ENCODE results near the gene CDHR3.

CDHR3 gene

DNA sequence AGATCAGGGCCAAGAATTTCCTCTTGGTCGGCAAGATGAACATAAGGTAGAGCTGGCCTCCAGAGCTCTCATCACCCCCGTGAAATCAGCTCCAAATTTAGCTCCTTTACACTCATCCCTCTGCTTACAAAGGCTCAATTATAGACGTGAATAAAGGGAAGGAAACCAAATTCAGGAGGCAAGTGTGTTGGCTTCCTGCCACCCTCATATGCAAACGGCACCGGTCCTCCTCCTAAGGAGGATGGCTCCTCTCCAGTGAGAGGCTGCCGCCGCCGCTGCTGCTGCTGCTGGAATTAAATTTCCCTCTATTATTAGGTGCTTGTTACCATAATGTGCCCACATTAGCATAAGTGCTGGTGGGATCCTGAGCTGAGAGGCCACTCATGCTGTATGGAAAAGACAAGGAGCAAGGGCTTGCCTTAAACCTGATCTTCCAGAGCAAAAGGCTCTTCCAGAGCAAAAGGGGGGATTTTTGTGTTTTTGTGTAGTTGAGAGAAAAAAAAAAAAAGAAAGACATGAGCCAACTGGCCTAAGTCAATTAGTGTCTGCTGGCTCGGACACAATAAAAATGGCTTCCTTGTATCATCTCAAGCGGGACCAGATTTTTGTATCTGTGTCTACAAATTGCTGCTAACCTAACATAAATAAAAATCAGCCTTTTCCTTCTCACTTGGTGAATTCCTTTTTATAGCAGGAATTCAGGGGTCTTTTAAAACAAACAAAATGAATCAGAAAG lies 68.4 kb downstream of the CDHR3 start (continued):
- TF ChIP-seq ZNF350 (tag by site-specific recombination; IDR thresholded peaks at IDR 0.05) (no peak), ZNF785 (tag by site-specific recombination; IDR thresholded peaks at IDR 0.05) (no peak), ZNF37A (tag by site-specific recombination; IDR thresholded peaks at IDR 0.05) (no peak)

DNA sequence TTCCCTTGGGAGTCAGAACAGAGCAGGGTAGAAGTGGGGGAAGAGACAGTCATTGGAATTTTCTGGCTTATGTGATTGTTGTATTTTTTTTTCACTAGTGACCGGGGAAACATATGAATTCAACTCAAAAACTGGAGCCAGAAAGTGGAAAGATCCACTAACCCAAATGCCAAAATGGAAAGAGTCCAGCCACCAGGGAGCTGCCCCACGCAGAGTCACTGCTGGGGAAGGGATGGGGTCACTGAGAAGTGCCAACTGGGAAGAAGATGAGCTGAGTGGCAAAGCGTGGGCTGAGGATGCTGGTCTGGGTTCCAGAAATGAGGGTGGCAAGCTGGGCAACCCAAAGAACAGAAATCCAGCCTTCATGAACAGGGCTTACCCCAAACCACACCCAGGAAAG lies 69.2 kb downstream of the CDHR3 start:
- ChIA-PET POLR2A (interaction anchor here (0.5 kb wide), 1 partner anchor 1045 kb away, joined by 3 read pairs; no protein-coding TSS in a partner anchor), CTCF (interaction anchor here (0.9 to 1.1 kb wide), 2 partner anchors 273 to 375 kb away, joined by 3 to 5 read pairs; no protein-coding TSS in a partner anchor)
- H3K36me3 ChIP-seq (ENCODE audit: control insufficient read depth in 2 of 2, insufficient read depth in 1 of 2, low read length in 2 of 2), result no peaks in the 10 kb centered on the region
- TF ChIP-seq, protein P1, sequence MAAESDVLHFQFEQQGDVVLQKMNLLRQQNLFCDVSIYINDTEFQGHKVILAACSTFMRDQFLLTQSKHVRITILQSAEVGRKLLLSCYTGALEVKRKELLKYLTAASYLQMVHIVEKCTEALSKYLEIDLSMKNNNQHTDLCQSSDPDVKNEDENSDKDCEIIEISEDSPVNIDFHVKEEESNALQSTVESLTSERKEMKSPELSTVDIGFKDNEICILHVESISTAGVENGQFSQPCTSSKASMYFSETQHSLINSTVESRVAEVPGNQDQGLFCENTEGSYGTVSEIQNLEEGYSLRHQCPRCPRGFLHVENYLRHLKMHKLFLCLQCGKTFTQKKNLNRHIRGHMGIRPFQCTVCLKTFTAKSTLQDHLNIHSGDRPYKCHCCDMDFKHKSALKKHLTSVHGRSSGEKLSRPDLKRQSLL (tag by site-specific recombination; IDR thresholded peaks at IDR 0.05), result no peak
- TF ChIP-seq ZNF677 (tag by site-specific recombination; IDR thresholded peaks at IDR 0.05) (no peak), ZNF423 (tag by site-specific recombination; IDR thresholded peaks at IDR 0.05) (no peak), ZNF623 (tag by site-specific recombination; IDR thresholded peaks at IDR 0.05) (no peak), EGR2 (tag by site-specific recombination; IDR thresholded peaks at IDR 0.05; ENCODE audit: low read depth) (no peak), ZNF473 (tag by site-specific recombination; IDR thresholded peaks at IDR 0.05) (no peak), ZNF19 (tag by site-specific recombination; IDR thresholded peaks at IDR 0.05; ENCODE audit: low read depth) (no peak), ZBTB21 (tag by site-specific recombination; IDR thresholded peaks at IDR 0.05) (no peak), ZNF837 (tag by site-specific recombination; IDR thresholded peaks at IDR 0.05) (no peak), ZBTB7A (tag by site-specific recombination; IDR thresholded peaks at IDR 0.05; ENCODE audit: low read depth) (no peak)
- TF ChIP-seq, protein P2, sequence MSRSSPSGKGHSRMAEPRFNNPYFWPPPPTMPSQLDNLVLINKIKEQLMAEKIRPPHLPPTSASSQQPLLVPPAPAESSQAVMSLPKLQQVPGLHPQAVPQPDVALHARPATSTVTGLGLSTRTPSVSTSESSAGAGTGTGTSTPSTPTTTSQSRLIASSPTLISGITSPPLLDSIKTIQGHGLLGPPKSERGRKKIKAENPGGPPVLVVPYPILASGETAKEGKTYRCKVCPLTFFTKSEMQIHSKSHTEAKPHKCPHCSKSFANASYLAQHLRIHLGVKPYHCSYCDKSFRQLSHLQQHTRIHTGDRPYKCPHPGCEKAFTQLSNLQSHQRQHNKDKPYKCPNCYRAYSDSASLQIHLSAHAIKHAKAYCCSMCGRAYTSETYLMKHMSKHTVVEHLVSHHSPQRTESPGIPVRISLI (tag by site-specific recombination; IDR thresholded peaks at IDR 0.05), result no peak
- TF ChIP-seq, protein P3, sequence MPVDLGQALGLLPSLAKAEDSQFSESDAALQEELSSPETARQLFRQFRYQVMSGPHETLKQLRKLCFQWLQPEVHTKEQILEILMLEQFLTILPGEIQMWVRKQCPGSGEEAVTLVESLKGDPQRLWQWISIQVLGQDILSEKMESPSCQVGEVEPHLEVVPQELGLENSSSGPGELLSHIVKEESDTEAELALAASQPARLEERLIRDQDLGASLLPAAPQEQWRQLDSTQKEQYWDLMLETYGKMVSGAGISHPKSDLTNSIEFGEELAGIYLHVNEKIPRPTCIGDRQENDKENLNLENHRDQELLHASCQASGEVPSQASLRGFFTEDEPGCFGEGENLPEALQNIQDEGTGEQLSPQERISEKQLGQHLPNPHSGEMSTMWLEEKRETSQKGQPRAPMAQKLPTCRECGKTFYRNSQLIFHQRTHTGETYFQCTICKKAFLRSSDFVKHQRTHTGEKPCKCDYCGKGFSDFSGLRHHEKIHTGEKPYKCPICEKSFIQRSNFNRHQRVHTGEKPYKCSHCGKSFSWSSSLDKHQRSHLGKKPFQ (tag by site-specific recombination; IDR thresholded peaks at IDR 0.05), result no peak
- no peaks in the 10 kb centered on the region for H3K9me3 ChIP-seq (ENCODE audit: control insufficient read depth, insufficient read depth, low read depth, low read length)
- H3K27ac ChIP-seq (ENCODE audit: extremely low read depth, low read depth, low read length), result no peak overlapping the region
- no peaks in the 10 kb centered on the region for H3K4me1 ChIP-seq (ENCODE audit: control insufficient read depth, insufficient read depth, low read length)
- H3K4me3 ChIP-seq (ENCODE audit: low read depth, low read length), result no peak overlapping the region

DNA sequence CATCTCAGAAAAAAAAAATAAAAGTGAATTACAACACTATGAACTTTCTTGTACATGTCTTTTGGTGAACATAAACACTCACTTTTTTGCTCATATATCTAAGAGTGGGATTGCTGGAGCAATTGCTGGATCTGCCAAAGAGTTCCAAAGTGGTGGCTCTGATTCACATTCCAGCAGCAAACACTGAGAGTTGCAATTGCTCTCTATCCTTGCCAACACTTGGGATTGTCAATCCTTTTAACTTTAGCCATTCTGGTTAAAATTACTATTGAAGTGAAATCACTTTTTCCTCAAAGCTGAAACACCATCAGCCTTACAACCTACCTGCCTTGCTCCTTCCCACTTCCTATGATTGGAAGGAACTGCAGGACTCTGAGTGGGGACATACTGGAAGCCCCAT lies 70.7 kb downstream of the CDHR3 start:
- CTCF ChIA-PET, result no interaction called here
- H3K27ac ChIP-seq (ENCODE audit: extremely low read depth, low read depth, low read length), result no peak overlapping the region
- POLR2A ChIA-PET, result no interaction called here
- no peak for TF ChIP-seq ZNF510 (tag by site-specific recombination; IDR thresholded peaks at IDR 0.05; ENCODE audit: insufficient replicate concordance)
- TF ChIP-seq ZFP3 (tag by site-specific recombination; IDR thresholded peaks at IDR 0.05; ENCODE audit: low read depth), result no peak
- TF ChIP-seq ZNF394 (tag by site-specific recombination; IDR thresholded peaks at IDR 0.05; ENCODE audit: borderline replicate concordance), result no peak
- TF ChIP-seq, protein P1 (tag by site-specific recombination; IDR thresholded peaks at IDR 0.05), result no peak
- TF ChIP-seq ZNF621 (tag by site-specific recombination; IDR thresholded peaks at IDR 0.05), result no peak
- TF ChIP-seq, protein P4, sequence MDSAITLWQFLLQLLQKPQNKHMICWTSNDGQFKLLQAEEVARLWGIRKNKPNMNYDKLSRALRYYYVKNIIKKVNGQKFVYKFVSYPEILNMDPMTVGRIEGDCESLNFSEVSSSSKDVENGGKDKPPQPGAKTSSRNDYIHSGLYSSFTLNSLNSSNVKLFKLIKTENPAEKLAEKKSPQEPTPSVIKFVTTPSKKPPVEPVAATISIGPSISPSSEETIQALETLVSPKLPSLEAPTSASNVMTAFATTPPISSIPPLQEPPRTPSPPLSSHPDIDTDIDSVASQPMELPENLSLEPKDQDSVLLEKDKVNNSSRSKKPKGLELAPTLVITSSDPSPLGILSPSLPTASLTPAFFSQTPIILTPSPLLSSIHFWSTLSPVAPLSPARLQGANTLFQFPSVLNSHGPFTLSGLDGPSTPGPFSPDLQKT (IDR thresholded peaks at IDR 0.05; ENCODE audit: borderline replicate concordance, low read depth, low read length), result no peak
- TF ChIP-seq OSR2 (tag by site-specific recombination; IDR thresholded peaks at IDR 0.05), result no peak
- TF ChIP-seq ZNF2 (tag by site-specific recombination; IDR thresholded peaks at IDR 0.05), result no peak
- no peak for TF ChIP-seq GLIS1 (tag by site-specific recombination; IDR thresholded peaks at IDR 0.05)
- TF ChIP-seq ZNF423 (tag by site-specific recombination; IDR thresholded peaks at IDR 0.05), result no peak
- TF ChIP-seq ZNF184 (tag by site-specific recombination; IDR thresholded peaks at IDR 0.05), result no peak

More for the DNA sequence above, 70.7 kb downstream of the CDHR3 start:
- Histone ChIP-seq H3K9me3 (ENCODE audit: control insufficient read depth, insufficient read depth, low read depth, low read length) (no peaks in the 10 kb centered on the region), H3K4me3 (ENCODE audit: low read depth, low read length) (no peak overlapping the region), H3K4me1 (ENCODE audit: control insufficient read depth, insufficient read depth, low read length) (no peaks in the 10 kb centered on the region), H3K36me3 (ENCODE audit: control insufficient read depth in 2 of 2, insufficient read depth in 1 of 2, low read length in 2 of 2) (no peaks in the 10 kb centered on the region)

All from HEK293 (cell line).